ENCODE data around the gene SLC22A23. TPM values are rescaled to one million over a fixed set of nuclear protein-coding genes. Genes with fewer than 3 reads are reported as not detected.

Gene SLC22A23
- total RNA-seq, 1 donor from 2014 or later = 0.95 TPM

DNA sequence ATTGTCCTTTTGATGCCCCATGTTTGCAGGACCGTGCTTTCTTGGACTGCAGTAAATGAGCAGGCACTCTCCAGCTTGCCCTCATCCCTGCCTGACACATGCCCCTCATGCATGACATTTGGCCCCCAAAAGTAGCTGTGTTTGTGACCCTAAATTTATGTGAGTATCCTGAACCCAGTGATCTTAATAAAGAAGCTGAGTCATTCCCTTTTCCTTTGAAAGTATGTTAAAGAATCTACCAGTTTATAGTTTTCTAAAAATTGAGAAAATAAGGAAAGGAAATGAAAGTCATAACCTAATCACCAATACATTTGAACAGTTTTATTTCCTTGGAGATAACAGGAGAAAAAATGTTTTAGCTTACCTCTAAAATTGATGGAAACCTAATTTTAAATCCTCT, 3.4 kb upstream of the SLC22A23 start:
- ATAC-seq (ENCODE audit: low read depth) = no peak
- TF ChIP-seq, protein P1, sequence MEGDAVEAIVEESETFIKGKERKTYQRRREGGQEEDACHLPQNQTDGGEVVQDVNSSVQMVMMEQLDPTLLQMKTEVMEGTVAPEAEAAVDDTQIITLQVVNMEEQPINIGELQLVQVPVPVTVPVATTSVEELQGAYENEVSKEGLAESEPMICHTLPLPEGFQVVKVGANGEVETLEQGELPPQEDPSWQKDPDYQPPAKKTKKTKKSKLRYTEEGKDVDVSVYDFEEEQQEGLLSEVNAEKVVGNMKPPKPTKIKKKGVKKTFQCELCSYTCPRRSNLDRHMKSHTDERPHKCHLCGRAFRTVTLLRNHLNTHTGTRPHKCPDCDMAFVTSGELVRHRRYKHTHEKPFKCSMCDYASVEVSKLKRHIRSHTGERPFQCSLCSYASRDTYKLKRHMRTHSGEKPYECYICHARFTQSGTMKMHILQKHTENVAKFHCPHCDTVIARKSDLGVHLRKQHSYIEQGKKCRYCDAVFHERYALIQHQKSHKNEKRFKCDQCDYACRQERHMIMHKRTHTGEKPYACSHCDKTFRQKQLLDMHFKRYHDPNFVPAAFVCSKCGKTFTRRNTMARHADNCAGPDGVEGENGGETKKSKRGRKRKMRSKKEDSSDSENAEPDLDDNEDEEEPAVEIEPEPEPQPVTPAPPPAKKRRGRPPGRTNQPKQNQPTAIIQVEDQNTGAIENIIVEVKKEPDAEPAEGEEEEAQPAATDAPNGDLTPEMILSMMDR (IDR thresholded peaks at IDR 0.05) = no peak
- Mint-ChIP-seq H3K4me1 (peaks cover 5% of the 10 kb centered on the region), H3K27me3 (peaks cover 29% of the 10 kb centered on the region), H3K36me3 (ENCODE audit: low read depth) (no peaks in the 10 kb centered on the region), H3K4me3 (no peak overlapping the region), H3K9me3 (no peaks in the 10 kb centered on the region), H3K27ac (no peak overlapping the region)
- ChIA-PET POLR2A (no interaction called here), CTCF (no interaction called here)
- intact Hi-C loops (cut with micrococcal nuclease) = no loop called here
- DNase-seq = no peak

DNA sequence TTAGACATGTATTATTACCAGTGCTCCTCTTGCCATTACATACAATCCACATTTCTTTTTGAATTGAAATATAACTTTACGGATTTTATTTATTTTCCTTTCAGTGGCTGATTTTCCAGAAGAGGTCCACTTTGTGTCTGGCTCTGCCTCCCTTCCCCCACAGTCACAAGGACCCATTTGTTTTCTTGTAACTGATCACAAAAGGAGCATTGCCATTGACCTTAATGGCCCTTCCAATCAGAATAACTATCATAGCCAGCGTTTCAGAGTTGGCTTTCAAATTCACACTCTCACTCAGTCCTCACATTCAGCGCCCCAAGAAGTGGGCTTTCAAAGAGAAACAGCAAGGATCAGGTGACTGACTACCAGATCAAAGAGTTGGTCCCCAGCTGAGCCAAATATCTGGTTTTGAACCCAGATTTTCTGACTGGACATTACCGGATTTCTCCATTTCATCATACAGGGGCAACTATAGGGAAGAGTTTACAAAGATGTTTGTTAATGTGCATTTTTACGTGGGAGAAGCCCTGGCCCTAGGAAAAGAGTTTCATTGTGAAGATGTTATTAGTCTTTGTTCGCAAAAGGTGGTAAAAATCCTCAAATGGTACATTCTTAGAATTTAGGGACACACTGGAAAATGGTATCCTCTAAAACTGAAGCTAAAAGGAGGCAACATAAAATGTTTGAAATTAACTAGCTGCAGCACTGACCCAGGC, 2.0 kb upstream of the SLC22A23 start:
- Mint-ChIP-seq H3K36me3 (ENCODE audit: low read depth) (no peaks in the 10 kb centered on the region), H3K27me3 (peaks cover 29% of the 10 kb centered on the region), H3K4me3 (no peak overlapping the region), H3K9me3 (no peaks in the 10 kb centered on the region), H3K27ac (no peak overlapping the region), H3K4me1 (peaks cover 5% of the 10 kb centered on the region)
- POLR2A ChIA-PET = no interaction called here
- intact Hi-C loops (cut with micrococcal nuclease) = loop anchor here (5.0 kb wide), 1 partner anchor 273 kb away; no protein-coding TSS in a partner anchor
- no peak for ATAC-seq (ENCODE audit: low read depth)
- TF ChIP-seq, protein P1 (IDR thresholded peaks at IDR 0.05) = no peak
- DNase-seq = no peak
- CTCF ChIA-PET = interaction anchor here (1.8 kb wide), 1 partner anchor 274 kb away, joined by 4 read pairs; no protein-coding TSS in a partner anchor

DNA sequence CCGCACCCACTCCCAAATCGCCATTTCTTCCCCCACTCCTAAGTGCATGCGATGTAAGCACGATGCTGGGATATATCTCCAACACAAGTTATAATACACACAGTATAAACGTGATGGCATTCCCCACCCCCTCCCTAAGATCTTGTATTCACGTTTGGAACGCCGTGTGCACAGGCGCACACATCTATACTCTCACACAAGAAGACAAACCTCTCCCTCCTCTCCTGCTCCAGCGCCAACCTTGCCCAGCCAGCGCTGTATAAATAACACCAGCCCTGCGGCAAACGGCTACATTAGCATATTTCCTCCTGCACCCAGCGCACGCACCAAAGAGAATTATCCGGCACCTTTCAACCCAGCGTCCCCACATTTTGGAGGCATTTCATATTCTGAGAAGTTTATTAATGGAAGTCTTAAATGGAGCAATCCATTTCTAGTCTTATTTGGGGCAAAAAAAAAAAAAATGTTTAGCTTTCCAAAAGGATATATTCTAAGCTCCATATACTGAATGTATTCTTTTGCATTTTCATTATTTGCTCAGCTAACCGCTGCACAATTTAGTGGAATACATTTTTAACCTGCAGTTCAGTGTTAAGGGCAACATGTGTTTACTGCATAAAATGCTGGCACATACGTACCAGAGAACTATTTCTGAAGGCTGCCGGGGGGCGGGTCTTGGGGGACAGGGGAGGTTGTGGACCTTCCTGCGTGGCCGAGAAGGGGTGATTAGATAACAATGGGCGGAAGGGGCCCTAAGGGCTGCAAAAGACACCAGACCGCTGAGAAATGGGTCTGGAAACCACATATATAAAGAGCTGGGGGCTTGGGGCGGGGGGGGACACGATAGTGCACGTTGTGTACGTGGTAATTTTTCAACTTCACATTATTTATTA, 1.1 kb upstream of the SLC22A23 start:
- intact Hi-C loops (cut with micrococcal nuclease) = loop anchor here (1.0 to 5.0 kb wide), 3 partner anchors 101 to 274 kb away; no protein-coding TSS in a partner anchor
- ChIA-PET CTCF (interaction anchor here (0.6 to 1.8 kb wide), 3 partner anchors 178 to 274 kb away, joined by 3 to 4 read pairs (median 3); no protein-coding TSS in a partner anchor), POLR2A (no interaction called here)
- Mint-ChIP-seq H3K4me1 (peaks cover 5% of the 10 kb centered on the region), H3K36me3 (ENCODE audit: low read depth) (no peaks in the 10 kb centered on the region), H3K9me3 (no peaks in the 10 kb centered on the region), H3K27me3 (peaks cover 25% of the 10 kb centered on the region), H3K27ac (peak overlapping the region; percentile 4), H3K4me3 (peak overlapping the region; percentile 68)
- TF ChIP-seq, protein P1 (IDR thresholded peaks at IDR 0.05) = no peak
- ATAC-seq (ENCODE audit: low read depth) = no peak
- no peak for DNase-seq

DNA sequence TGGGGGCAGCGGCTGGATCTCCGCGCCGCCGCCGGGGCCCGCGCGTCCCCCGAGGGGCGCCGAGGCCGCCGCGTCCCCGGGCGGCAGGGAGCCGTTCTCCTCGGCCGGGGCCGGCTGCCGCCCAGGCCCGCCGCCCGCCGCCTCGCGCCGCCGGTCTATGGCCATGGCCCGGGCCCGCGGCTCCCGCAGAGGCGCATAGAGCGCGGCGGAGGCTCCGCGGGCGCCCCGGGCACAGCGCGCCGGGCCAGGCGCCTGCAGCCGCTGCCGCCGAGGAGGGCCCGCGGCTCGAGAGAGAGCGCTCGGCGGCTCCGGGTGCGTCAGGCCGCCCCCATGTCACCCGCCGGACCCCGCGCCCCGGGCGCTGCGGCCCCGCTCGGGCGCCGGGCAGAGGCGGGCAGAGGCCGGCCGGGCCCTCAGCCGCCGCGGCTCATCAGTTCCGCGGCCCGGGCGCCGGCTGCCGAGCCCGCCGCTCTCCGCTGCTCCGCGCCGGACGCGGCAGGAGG, 404 bp downstream of the SLC22A23 start:
- H3K4me1 Mint-ChIP-seq = peaks cover 5% of the 10 kb centered on the region

More for the DNA sequence above, 404 bp downstream of the SLC22A23 start:
- TF ChIP-seq, protein P1 (IDR thresholded peaks at IDR 0.05) = no peak
- no peaks in the 10 kb centered on the region for H3K36me3 Mint-ChIP-seq (ENCODE audit: low read depth)
- POLR2A ChIA-PET = no interaction called here
- intact Hi-C loops (cut with micrococcal nuclease) = loop anchor here (2.0 to 5.0 kb wide), 2 partner anchors 100 to 276 kb away; no protein-coding TSS in a partner anchor
- no peak overlapping the region for H3K27ac Mint-ChIP-seq
- ATAC-seq (ENCODE audit: low read depth) (peak; percentile 38), DNase-seq (peak; percentile 34)
- no peaks in the 10 kb centered on the region for H3K9me3 Mint-ChIP-seq
- H3K4me3 Mint-ChIP-seq = no peak overlapping the region
- H3K27me3 Mint-ChIP-seq = peaks cover 30% of the 10 kb centered on the region
- CTCF ChIA-PET = no interaction called here

All from activated B cell treated with CpG ODN at 0.5 μM for 24 hours (primary cell).